ENCODE data around the gene MOB2.

- TF ChIP-seq, protein P1, sequence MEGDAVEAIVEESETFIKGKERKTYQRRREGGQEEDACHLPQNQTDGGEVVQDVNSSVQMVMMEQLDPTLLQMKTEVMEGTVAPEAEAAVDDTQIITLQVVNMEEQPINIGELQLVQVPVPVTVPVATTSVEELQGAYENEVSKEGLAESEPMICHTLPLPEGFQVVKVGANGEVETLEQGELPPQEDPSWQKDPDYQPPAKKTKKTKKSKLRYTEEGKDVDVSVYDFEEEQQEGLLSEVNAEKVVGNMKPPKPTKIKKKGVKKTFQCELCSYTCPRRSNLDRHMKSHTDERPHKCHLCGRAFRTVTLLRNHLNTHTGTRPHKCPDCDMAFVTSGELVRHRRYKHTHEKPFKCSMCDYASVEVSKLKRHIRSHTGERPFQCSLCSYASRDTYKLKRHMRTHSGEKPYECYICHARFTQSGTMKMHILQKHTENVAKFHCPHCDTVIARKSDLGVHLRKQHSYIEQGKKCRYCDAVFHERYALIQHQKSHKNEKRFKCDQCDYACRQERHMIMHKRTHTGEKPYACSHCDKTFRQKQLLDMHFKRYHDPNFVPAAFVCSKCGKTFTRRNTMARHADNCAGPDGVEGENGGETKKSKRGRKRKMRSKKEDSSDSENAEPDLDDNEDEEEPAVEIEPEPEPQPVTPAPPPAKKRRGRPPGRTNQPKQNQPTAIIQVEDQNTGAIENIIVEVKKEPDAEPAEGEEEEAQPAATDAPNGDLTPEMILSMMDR (IDR thresholded peaks at IDR 0.05), result no peak
- TF ChIP-seq POLR2A (IDR thresholded peaks at IDR 0.05), result no peak
Observed at GRCh38 chr11:1433977-1434640, 52.5 kb downstream of the MOB2 start.

All from suprapubic skin (tissue), 3 donors.